Activated CD4-positive, CD25-positive, alpha-beta regulatory T cell treated with anti-CD3 and anti-CD28 coated beads, Interleukin-2, amount 50 U/mL, for 72 hours (primary cell): ENCODE results near the gene ANK3.

Experiments
- DNase-seq: peaks from one replicate; pipeline ENCODE4 v3.0.0; 2021

ANK3 gene

GRCh38 chr10:60009710-60010383 is 379.8 kb downstream of the ANK3 start:
- DNase-seq: no peak

GRCh38 chr10:60009276-60009675 is 380.4 kb downstream of the ANK3 start:
- no peak for DNase-seq

GRCh38 chr10:60008816-60009215 is 380.9 kb downstream of the ANK3 start:
- DNase-seq: no peak

- DNase-seq: no peak
These were observed 383.6 kb downstream of the ANK3 start for GRCh38 chr10:60006062-60006461.

GRCh38 chr10:60003651-60004523 is 385.8 kb downstream of the ANK3 start:
- no peak for DNase-seq

- DNase-seq: no peak
These were observed 388.9 kb downstream of the ANK3 start for GRCh38 chr10:60000747-60001146.

- DNase-seq: no peak
These were observed 391.7 kb downstream of the ANK3 start for GRCh38 chr10:59997827-59998525.

GRCh38 chr10:59995862-59996261 is 393.8 kb downstream of the ANK3 start:
- no peak for DNase-seq

GRCh38 chr10:59993931-59994330 is 395.7 kb downstream of the ANK3 start:
- no peak for DNase-seq

GRCh38 chr10:59991661-59992060 is 398.0 kb downstream of the ANK3 start:
- DNase-seq: no peak

- DNase-seq: no peak
These were observed 398.6 kb downstream of the ANK3 start for GRCh38 chr10:59991117-59991516.

- no peak for DNase-seq
These were observed 404.0 kb downstream of the ANK3 start for GRCh38 chr10:59985639-59986038.

GRCh38 chr10:59984415-59984814 is 405.3 kb downstream of the ANK3 start:
- no peak for DNase-seq

- DNase-seq: no peak
These were observed 409.3 kb downstream of the ANK3 start for GRCh38 chr10:59980356-59980755.

- DNase-seq: no peak
These were observed 412.2 kb downstream of the ANK3 start for GRCh38 chr10:59977486-59977885.

GRCh38 chr10:59976909-59977308 is 412.8 kb downstream of the ANK3 start:
- no peak for DNase-seq
